Posterior cingulate gyrus (tissue), 11 donors: Measurements from ENCODE around the gene IVL.

Source experiments
- DNase-seq, 10 donors: peaks; one replicate each; pipeline versions ENCODE4 v3.0.0 to v3.0.0-alpha.2; 2020 to 2021; ENCODE audit warnings: mixed read lengths in 3 of 10
- intact Hi-C: fragments of 100-400 bp; cut with DNase I; formaldehyde crosslinking; loops from one replicate; pipeline ENCODE4 v1.15.1; 2023

Gene IVL

GRCh38 chr1:152907686-152908601 is at the start of gene IVL:
TSS of gene IVL (plus strand) at chr1:152908546. CDS start at chr1:152909798, 1,252 bp downstream.
- intact Hi-C loops, result no loop called here
- DNase-seq, result no peak

DNA sequence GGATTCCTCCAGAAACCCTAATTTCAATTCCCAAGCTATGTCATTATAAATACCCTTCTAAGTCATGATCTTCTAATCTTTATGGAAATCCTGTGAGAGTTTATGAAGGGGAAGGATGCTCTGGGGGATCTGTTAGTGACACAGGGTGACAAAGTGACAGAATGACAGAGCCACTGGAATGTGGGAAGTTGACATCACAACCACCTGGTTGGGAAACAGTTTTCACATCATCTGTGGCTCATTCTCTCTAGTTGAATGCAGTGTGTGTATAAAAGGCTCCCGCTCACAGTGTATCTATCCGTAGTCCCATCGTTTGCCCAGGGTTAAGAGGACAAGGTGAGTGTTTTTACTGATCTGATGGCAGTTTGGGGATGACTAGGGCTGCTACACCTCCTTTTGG is 48.6 kb upstream of the IVL start, which contains the start of gene LCE7A:
Gene LCE7A (plus strand): TSS at position 301 of the 400 bp plus-strand sequence. CDS start 702 bp downstream, outside the sequence.
- intact Hi-C loops, result no loop called here

DNA sequence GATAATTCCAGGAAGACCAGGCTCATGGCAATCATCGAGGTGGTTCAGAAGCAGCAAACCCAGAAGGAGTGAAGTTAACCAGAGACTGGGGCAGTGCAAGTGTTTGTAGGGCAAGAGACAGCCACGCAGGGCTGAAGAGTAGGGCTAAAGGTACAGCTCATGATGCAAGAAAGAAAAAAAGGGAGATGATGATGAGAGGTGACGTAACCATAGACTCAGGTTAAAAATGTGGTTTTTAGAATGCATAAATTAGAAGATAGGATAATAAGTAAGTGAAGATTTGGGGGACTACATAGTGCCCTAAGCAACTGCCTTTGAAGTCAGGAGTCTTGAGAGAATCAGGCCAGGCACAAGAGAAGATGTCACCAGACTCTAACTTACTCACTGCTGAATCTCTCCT is 48.2 kb upstream of the IVL start:
- intact Hi-C loops, result no loop called here
- no peak for DNase-seq

More for the DNA sequence above, 48.6 kb upstream of the IVL start, which contains the start of gene LCE7A:
- DNase-seq, result no peak

GRCh38 chr1:152861374-152861773 is 47.0 kb upstream of the IVL start:
- intact Hi-C loops, result no loop called here
- DNase-seq, result no peak

GRCh38 chr1:152864443-152864842 is 43.9 kb upstream of the IVL start:
- DNase-seq, result no peak
- intact Hi-C loops, result no loop called here

DNA sequence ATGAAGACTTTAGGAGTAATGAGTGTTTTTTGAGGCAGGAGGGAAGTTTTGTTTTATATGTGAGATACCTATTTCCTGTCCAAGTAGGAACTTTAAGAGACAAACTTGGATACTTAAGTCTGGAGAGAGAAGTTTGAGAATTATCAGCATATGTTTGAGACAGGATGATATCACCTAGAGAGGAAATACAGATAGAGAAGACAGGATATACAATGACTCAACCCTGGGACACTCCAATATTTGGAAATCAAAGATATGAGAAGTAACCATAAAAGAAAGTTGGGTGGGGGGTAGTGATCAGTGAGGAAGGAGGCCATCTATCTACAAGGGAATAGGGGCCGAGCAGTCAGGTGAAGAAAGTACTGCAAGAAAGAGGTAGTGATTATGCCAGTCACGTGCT is 42.0 kb upstream of the IVL start:
- no peak for DNase-seq
- intact Hi-C loops, result loop anchor here (5.0 kb wide), 1 partner anchor 356 kb away; no protein-coding TSS in a partner anchor

DNA sequence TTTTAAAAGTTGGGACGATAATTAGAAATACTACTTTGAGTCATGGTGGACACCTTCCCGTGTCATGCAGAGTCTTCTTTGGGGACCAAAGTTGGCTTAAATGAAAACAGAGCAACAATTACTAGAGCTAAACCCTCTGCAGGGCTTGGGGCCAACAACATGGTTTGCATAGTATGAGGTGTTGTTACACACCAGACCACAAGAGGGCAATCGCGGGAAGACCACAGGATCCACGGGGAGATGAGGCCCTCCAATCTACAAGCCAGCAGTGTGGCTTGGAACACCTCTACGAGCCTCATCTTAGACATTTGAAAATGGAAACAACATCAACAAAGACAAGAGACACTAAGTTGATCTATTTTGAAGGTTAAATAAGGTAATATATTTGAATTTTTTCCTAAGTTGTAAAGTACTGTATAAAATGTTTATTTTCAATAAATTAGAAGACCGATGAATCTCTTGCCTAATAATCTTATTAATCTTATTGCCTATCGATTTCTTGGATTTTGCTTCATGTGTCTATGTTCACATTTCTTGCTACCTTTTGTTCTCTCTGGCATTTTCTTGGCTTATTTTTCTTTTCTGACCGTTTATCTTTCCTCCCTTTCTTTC is 38.4 kb upstream of the IVL start:
- DNase-seq, result peak in 9 of 10 donors; percentile 23 to 88 (median 69)
- intact Hi-C loops, result loop anchor here (5.0 kb wide), 1 partner anchor 352 kb away; no protein-coding TSS in a partner anchor

- intact Hi-C loops, result no loop called here
- peak in 2 of 10 donors; percentile 22 to 64 for DNase-seq
These were observed 37.3 kb upstream of the IVL start for GRCh38 chr1:152870831-152871730.

DNA sequence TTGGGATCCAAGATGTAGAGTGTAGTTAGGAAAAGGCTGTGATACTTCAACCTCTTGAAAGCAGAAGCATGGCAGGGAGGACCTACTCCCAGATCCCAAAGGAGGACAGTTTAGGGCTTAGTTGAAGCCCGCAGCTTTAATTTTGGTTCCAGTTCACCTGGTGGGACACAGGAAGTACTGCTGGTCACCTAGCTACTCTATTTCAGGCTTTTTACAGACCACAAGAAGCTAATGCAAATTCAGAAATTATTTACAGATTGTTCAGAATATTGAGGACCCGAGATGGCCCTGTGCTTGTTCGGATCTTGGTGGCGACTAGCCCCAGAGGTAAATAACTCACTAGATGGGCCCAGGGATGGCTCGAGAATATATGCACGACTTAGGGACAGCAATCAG is 36.6 kb upstream of the IVL start:
- intact Hi-C loops, result no loop called here
- no peak for DNase-seq

DNA sequence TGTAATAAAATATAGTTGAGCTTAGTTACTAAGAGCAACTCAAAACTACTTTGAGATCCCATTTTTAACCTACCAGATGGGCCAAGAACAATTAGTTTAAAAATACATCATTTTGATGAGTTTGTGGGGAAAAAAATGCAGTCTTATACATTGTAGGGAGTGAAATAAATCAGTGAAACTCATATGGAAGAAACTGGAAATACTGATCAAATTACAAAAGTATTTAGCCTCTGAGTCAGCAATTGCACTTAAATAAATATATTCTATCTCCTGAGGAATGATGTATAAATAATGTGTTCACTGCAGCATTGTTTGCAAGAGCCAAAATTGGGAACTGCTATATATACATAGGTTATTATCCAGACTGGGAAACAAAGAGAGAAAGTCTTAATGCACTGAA is 34.9 kb upstream of the IVL start:
- intact Hi-C loops, result no loop called here
- no peak for DNase-seq

- intact Hi-C loops, result no loop called here
- DNase-seq, result no peak
These were observed 31.5 kb upstream of the IVL start for GRCh38 chr1:152876827-152877226.

DNA sequence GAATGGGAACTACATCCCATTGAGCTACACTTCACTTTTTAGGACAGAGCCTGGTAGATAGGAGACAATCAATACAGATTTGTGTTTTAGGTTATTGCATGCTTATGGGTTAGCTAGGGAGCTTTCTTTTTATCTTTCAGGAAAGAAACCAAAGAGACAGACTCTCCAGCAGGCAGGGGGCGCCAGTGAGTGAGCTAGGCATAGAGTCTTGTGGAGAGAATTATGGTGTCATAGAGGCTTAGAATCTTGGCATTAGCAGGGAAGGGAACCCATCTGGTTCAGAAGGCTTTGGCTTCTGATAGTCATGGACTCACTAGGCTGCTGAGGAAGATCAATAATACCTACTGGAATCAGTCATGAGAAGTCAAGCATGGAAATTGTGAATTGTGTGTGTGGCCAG is 30.3 kb upstream of the IVL start, which contains the start of gene SMCP:
Gene SMCP (plus strand): TSS at position 281 of the 400 bp plus-strand sequence. CDS start 6,101 bp downstream, outside the sequence.
- intact Hi-C loops, result no loop called here
- no peak for DNase-seq

- intact Hi-C loops, result no loop called here
These were observed 28.7 kb upstream of the IVL start for GRCh38 chr1:152879559-152880198.

DNA sequence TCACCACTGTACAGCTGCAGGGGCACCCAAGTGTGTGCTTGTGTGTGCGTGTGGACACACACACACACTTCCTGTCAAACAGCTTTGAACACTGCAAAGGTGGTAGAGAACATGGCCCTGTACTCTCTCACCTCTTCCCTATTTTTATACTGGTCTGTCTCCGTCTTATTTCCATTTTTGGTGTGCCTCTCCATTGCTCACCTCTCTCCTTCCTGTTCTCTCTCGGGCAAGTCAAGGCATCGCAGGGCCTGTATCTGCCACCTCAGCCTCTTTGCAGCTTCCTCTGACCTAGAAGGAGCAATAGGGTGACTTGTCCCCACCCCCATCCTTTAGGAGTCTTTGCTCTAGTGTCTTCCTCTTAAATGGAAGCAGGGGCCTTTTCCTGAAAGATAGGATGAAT is 28.0 kb upstream of the IVL start:
- intact Hi-C loops, result no loop called here
- DNase-seq, result no peak

More at GRCh38 chr1:152879559-152880198, 28.7 kb upstream of the IVL start:
- DNase-seq, result peak in 1 of 10 donors; percentile 33

DNA sequence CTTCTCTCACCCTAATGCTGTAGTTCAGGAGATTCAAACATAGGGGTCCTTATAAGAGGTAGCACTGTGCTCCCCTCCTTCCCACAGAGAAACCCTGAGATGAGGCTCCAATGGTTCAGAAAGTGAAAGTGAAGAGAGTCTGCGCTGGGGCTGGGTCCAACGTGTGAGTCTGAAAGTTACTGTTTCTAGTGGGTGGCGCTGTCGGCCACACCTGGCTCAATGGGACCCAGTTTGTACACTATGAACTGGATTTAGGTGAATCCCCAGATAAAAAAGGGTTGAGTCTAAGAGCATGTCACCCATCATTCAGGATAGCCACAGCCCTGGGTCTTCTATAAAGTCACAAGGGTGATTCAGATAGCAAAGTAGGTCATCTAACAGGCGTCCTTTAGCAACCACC is 27.4 kb upstream of the IVL start:
- DNase-seq, result no peak
- intact Hi-C loops, result no loop called here

GRCh38 chr1:152884085-152884484 is 24.3 kb upstream of the IVL start:
- intact Hi-C loops, result no loop called here
- no peak for DNase-seq

DNA sequence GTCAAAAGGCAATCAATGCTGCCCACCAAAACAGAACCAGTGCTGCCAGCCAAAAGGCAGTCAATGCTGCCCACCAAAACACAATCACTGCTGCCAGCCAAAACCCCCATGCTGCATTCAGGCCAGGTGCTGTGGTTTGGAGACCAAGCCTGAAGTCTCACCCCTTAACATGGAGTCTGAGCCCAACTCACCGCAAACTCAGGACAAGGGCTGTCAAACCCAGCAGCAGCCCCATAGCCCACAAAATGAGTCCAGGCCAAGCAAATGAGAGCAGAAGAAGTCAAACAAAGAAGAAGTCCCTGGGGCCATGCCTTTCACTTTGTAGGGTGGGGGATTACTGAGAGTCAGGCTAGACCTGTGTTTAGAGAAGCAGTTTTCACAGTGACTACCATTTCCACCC is 23.8 kb upstream of the IVL start:
- no peak for DNase-seq
- intact Hi-C loops, result no loop called here

GRCh38 chr1:152884966-152885624 is 23.3 kb upstream of the IVL start:
- intact Hi-C loops, result no loop called here
- no peak for DNase-seq

- DNase-seq, result no peak
- intact Hi-C loops, result no loop called here
These were observed 22.3 kb upstream of the IVL start for GRCh38 chr1:152886085-152886484.
